Rectal smooth muscle tissue (tissue), 1 donor: ENCODE measurements around the gene PODXL.
"Not testable (repeated sequence)": the region's sequence is repeated elsewhere in the genome, so short reads cannot be mapped to it uniquely, and the experiment has no call there.

Experiments
- H3K27ac ChIP-seq: one replicate; pipeline ENCODE4 v1.7.0; 2013; ENCODE audit warnings: low read depth, low read length, inconsistent platforms
- H3K27me3 ChIP-seq: one replicate; pipeline ENCODE4 v1.7.0; 2013; ENCODE audit warnings: low read length; ENCODE audit not compliant: control insufficient read depth, insufficient read depth
- H3K36me3 ChIP-seq: one replicate; pipeline ENCODE4 v1.7.0; 2013; ENCODE audit warnings: low read length; ENCODE audit not compliant: control insufficient read depth, insufficient read depth
- H3K4me1 ChIP-seq: one replicate; pipeline ENCODE4 v1.7.0; 2013; ENCODE audit warnings: low read length; ENCODE audit not compliant: control insufficient read depth, insufficient read depth
- H3K4me3 ChIP-seq: one replicate; pipeline ENCODE4 v1.7.0; 2013; ENCODE audit warnings: low read length
- H3K9ac ChIP-seq: one replicate; pipeline ENCODE4 v1.7.0; 2013; ENCODE audit warnings: low read length

Gene PODXL

DNA sequence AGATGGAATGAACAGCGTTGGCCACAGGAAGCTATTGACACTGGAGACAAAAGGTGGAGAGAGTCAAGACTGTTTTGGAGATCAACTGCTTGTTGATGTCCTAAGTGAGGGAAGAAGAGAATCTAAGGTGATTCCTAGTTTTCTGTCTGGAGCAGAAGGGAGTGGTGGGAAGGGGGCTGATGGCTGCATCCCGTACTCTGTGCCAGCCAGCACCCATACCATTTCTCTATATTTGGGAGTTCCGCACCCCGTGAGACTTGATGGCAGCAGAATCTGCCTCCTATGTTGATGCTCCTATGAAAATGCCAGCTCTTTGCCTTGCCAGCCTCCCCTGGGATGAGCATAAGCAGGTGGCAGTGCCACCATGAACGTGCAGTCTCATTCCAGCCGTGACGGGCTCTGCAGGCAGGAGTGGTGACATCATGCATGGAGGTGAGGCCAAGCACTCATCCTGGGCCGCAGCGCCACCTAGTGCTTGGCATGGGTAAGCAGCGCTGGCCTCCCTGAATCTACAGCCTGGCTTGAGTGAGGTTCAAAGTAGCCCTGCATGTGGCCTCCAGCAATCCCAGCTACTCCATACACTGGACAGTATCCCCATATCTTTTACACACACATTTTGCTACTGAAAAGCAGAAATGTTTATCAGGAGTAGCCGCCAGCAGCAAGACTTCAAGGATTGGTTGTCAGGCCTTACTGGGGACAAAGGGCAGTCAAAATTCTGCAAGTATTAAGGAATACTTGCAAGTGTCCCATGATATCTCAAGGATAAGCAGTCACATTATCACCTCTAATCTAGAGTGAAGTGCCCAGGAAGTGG is 43.0 kb downstream of the PODXL start:
- H3K4me3 ChIP-seq, result no peak overlapping the region
- no peaks in the 10 kb centered on the region for H3K27me3 ChIP-seq
- H3K27ac ChIP-seq, result no peak overlapping the region
- H3K9ac ChIP-seq, result no peak overlapping the region
- H3K36me3 ChIP-seq, result no peaks in the 10 kb centered on the region
- H3K4me1 ChIP-seq, result no peaks in the 10 kb centered on the region

DNA sequence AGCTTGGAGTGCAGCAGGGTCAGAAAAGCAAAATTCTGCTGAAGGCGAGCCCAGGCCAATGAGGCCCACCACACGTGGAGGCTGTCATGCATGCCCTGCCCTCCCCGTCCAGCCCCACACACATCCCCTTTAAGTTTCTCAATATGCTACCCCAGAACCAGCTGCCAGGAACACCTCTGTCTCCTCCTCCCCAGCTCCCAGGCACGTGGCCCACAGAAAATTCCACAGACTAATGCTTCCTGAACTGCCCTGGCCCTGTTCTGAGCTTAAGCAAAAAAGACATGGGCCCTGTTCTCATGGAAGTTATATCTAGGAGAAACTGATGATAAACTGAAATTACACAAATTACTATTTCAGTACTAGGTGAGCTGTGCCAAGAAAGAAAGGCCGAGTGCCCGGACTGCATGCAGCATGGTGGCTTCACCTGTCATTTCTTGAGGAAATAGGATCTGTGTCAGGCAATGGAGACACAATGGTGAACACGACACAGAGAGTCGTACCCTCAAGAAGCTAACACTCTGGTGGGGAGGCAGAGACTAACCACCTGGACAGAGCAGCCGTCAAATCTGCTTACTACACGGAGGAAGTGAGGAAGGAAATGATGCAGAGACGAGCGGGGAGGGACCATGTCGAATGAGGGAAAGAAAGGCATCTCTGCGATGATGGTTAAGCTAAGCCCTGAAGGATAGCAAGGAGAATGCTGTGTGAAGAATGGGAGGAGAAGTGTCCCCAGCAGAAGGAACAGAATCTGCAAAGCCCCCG is 44.5 kb downstream of the PODXL start:
- no peak overlapping the region for H3K9ac ChIP-seq
- no peaks in the 10 kb centered on the region for H3K4me1 ChIP-seq
- H3K4me3 ChIP-seq, result no peak overlapping the region
- H3K27ac ChIP-seq, result no peak overlapping the region
- no peaks in the 10 kb centered on the region for H3K36me3 ChIP-seq
- no peaks in the 10 kb centered on the region for H3K27me3 ChIP-seq

DNA sequence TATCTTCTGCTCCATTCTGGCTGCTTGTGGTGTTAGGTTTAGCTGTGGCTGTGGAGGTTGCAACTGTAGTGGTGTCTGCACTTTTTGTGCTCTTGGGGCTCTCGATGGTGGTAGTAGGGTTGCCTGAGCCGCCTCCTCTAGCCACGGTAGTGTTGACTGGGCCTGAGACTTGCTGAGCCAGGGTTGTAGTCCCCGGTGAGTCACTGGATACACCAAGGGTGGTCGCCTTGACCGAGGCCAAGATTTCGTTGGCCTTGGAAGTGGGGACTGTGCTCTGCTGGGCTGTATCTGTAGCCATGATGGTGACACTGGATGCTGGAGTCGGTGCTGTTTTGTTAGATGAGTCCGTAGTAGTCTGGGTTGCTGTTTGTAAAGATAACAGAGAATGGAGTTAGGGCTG is 45.4 kb downstream of the PODXL start:
- no peaks in the 10 kb centered on the region for H3K4me1 ChIP-seq
- no peaks in the 10 kb centered on the region for H3K36me3 ChIP-seq
- no peak overlapping the region for H3K9ac ChIP-seq
- H3K27ac ChIP-seq, result no peak overlapping the region
- H3K4me3 ChIP-seq, result no peak overlapping the region
- no peaks in the 10 kb centered on the region for H3K27me3 ChIP-seq

- Histone ChIP-seq H3K27ac (no peak overlapping the region), H3K9ac (no peak overlapping the region), H3K4me3 (no peak overlapping the region), H3K27me3 (no peaks in the 10 kb centered on the region), H3K4me1 (no peaks in the 10 kb centered on the region), H3K36me3 (no peaks in the 10 kb centered on the region)
These were observed 46.6 kb downstream of the PODXL start for GRCh38 chr7:131509781-131510180.

DNA sequence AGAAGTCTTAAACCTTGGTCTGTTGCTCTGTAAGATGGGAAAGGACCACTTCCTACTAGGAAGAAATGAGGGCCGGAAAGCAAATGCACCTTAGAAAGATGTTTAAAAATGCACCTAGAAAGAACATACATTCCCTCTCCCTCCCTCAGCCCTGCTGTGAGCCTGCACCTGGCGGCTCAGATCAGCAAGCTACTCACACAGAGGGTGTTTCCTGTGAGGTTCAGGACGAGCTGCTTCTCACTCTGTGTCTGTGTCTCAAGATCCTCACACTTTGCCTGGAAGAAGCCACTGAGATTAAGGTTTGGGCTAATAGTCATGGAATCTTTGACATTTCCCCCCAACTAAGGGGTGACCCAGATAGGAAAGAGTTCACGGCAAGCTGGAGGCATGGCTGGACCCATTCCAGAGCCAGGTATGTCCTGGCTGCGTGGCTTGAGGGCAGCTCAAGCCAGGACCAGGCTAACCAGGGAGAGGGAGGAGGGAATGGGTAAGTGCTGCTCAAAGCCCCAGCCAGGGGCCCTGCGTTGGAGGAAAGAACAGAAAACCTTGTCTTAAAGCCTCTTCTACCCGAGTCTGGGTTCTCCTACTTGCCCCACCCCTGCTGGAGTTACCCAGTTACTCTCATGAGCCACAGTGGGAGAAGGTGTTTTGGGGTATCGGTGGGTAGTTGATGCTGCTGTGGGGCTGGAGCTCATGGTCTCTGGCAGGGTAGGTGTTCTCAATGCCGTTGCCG is 47.5 kb downstream of the PODXL start:
- Histone ChIP-seq H3K27ac (no peak overlapping the region), H3K4me3 (no peak overlapping the region), H3K27me3 (no peaks in the 10 kb centered on the region), H3K4me1 (no peaks in the 10 kb centered on the region), H3K9ac (no peak overlapping the region), H3K36me3 (no peaks in the 10 kb centered on the region)

DNA sequence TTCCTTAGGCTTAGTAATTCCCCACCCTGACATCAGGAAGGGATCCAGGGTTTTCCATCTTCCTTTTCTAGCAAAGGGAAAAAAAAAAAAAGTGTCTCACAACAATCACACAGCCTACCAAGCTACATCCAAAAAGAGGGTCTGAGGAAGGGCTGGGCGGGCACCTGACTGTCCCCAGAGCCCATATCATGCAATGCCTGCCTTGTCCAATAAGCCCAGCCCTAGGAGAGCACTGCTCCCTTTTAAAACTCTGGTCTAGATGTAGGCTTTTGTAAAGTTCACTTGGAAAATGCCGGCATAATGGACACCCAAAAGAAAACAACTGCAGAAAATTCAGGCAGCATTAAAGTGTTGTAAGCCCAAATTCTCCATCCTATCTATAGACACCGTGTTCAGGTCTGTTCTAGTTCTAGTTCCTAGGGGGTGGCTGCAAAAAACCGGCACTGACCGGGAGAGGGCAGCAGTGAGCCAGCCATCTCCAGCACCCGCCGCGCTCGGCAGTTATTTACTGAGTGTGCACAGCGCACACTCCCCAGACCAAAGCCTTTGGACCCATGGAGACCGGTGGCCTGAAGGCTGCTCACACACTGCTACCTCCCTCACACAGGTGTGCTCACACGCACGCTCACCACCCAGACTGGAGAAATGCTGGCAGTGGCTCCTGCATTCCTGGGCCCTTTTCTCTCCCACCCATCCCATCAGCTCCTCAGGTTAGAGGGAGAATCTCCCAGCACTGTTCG is 48.7 kb downstream of the PODXL start:
- Histone ChIP-seq H3K27me3 (no peaks in the 10 kb centered on the region), H3K9ac (no peak overlapping the region), H3K4me3 (peak overlapping the region; percentile 40), H3K27ac (no peak overlapping the region), H3K4me1 (peaks cover 3% of the 10 kb centered on the region), H3K36me3 (no peaks in the 10 kb centered on the region)

GRCh38 chr7:131506597-131506996 is 49.8 kb downstream of the PODXL start:
- peaks cover 3% of the 10 kb centered on the region for H3K4me1 ChIP-seq
- H3K36me3 ChIP-seq, result no peaks in the 10 kb centered on the region
- H3K27me3 ChIP-seq, result no peaks in the 10 kb centered on the region
- no peak overlapping the region for H3K9ac ChIP-seq
- H3K4me3 ChIP-seq, result no peak overlapping the region
- H3K27ac ChIP-seq, result no peak overlapping the region

DNA sequence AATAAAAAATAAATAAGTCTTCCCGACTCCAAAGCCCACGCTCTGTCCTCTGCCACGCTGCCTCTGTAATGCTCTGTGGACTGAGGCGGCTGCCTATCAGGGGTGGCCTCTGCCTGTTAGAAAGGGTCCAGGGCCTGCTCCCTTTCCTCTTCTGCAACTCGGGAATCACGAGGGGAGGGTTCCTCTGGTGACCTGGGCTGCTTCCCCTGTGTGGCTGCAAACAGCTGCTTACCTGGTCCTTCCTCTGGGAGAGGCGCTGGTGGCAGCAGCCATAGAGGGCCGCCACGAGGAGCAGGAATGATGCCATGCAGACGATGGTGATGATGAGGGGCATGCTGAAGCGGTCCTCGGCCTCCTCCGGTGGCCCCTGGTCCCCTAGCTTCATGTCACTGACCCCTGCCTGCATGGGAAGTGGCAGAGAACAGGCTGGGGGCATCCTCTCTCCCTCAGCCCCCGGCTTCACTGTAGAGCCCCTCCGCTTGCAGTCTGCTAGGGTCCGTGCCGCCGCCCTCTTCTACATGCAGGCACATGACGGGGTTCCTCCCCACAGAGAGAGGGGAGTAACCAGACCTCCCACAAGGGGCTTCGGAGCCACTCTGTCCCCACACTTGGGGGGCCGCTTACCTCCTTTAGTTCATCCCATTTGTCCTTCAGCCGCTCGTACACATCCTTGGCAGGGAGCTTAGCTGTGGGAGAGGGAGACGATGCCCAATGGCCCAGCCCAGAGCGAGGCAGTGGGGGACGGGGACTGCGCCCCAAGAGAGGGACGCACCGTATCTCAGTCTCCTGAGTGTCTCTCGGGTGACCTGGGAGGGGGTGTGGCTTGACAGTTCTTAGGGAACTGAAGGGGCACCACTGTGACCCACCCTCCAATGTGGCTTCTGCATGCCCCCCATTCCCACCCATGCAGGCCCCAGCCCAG is 50.5 kb downstream of the PODXL start:
- peaks cover 3% of the 10 kb centered on the region for H3K4me1 ChIP-seq
- H3K9ac ChIP-seq, result no peak overlapping the region
- H3K4me3 ChIP-seq, result no peak overlapping the region
- H3K27me3 ChIP-seq, result no peaks in the 10 kb centered on the region
- H3K27ac ChIP-seq, result no peak overlapping the region
- no peaks in the 10 kb centered on the region for H3K36me3 ChIP-seq

DNA sequence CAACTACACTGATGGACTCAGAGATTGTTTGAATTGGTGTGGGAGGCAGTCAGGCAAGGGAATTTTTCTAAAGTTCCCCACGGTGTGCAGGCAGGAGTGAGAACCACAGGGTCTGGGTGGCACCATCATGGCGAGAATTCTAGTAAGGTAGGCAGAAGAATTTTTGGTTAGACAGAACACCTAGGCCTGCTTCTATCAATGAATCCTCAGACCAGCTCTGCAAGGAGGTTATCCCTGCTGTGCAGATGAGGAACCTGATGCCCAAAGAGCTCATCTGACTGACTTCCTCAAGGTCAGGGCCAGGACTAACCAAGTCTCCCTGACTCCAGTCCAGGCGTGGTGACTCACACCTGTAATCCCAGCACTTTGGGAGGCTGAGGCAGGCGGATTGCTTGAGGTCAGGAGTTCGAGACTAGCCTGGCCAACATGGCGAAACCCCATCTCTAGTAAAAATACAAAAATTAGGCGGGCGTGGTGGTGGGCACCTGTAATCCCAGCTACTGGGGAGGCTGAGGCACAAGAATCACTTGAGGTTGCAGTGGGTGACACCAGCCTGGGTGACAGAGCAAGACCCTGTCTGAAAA is 51.3 kb downstream of the PODXL start:
- not testable (repeated sequence) for H3K9ac ChIP-seq, H3K4me3 ChIP-seq, H3K27ac ChIP-seq, H3K27me3 ChIP-seq, H3K4me1 ChIP-seq, H3K36me3 ChIP-seq

DNA sequence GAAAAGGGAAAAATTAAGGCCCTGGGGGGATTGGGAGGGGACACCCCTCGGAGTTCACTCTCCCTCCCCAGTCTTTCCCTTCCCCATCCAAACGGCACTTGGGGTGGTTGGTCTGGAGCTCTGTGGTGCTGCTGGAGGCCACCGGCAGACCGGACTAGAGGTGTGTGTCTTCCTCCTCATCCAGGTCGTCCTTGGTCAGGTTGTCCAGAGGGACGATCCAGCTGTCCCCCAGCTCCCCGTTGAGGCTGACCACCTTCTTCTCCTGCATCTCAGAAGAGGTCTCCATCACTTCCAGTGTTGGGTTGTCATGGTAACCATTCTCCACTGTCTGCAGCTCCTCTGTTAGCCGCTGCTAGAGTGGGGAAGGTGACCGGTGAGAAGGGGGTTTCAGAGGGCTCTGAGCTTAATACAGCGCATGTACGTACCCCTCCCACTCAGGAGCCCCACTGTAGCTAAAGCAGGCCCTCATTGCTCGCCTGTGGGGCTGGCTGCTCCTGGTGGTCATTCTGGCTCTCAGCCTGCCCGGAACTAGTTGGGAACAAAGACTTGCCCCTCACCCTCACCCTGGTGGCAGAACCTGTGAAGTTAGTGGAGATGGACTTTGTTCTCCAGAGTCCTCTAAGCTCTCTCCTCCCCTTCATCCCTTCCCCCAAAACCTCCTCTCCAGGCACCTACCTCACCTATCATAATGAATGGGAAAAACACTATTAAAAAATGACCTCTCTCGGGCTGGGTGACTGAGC is 52.1 kb downstream of the PODXL start:
- Histone ChIP-seq H3K4me3 (no peak overlapping the region), H3K4me1 (peaks cover 3% of the 10 kb centered on the region), H3K27me3 (no peaks in the 10 kb centered on the region), H3K27ac (no peak overlapping the region), H3K9ac (no peak overlapping the region), H3K36me3 (no peaks in the 10 kb centered on the region)

GRCh38 chr7:131503639-131504038 is 52.8 kb downstream of the PODXL start:
- Histone ChIP-seq H3K27me3 (no peaks in the 10 kb centered on the region), H3K9ac (no peak overlapping the region), H3K36me3 (peaks cover under 1% of the 10 kb centered on the region), H3K4me3 (no peak overlapping the region), H3K27ac (no peak overlapping the region), H3K4me1 (peaks cover 3% of the 10 kb centered on the region)
